Tibial artery (tissue), 4 donors: ENCODE measurements around the gene FAF2.
"Not testable (repeated sequence)": the region's sequence is repeated elsewhere in the genome, so short reads cannot be mapped to it uniquely, and the experiment has no call there.

Experiments
- DNase-seq, 2 donors: peaks; one replicate each; pipeline ENCODE4 v3.0.0-alpha.2; 2019
- H3K27ac ChIP-seq, 2 donors: fragments of 200-600 bp; sonication (generic) in 1 of 2; 1 replicate in 1 of 2; 2 replicates in 1 of 2; pipeline ENCODE4 v1.5.1; 2018 to 2019; ENCODE audit warnings: mild to moderate bottlenecking in 1 of 2
- H3K27me3 ChIP-seq, 2 donors: fragments of 200-600 bp; sonication (generic) in 1 of 2; one replicate each; pipeline versions ENCODE4 v1.5.1 to v1.6.0; 2016 to 2019
- H3K36me3 ChIP-seq, 3 donors: fragments of 200-600 bp; sonication (generic) in 2 of 3; one replicate each; pipeline ENCODE4 v1.5.1; 2016 to 2019; ENCODE audit warnings: mild to moderate bottlenecking in 2 of 3
- H3K4me1 ChIP-seq, 4 donors: fragments of 200-600 bp; sonication (generic) in 2 of 4; 1 replicate in 3 of 4; 2 replicates in 1 of 4; pipeline ENCODE4 v1.5.1; 2016 to 2019
- H3K4me3 ChIP-seq, 2 donors: fragments of 200-600 bp; sonication (generic) in 1 of 2; 1 replicate in 1 of 2; 2 replicates in 1 of 2; pipeline ENCODE4 v1.5.1; 2018 to 2019; ENCODE audit warnings: mild to moderate bottlenecking in 2 of 2
- H3K9me3 ChIP-seq, 3 donors: fragments of 200-600 bp; sonication (generic) in 1 of 3; one replicate each; pipeline ENCODE4 v1.5.1; 2016 to 2019
- intact Hi-C: fragments of 100-400 bp; cut with DNase I; formaldehyde crosslinking; loops from one replicate; pipeline ENCODE4 v1.15.0; 2023; ENCODE audit warnings: low total_unique reads
- TF ChIP-seq, protein P1 (sequence below), 2 experiments: fragments of 200-600 bp in 1 of 2; fragments of 450-650 bp in 1 of 2; IDR thresholded peaks; one replicate each; pipeline ENCODE4 v1.5.1; 2017 to 2019; ENCODE audit warnings: antibody characterized with exemption in 2 of 2, mild to moderate bottlenecking in 1 of 2, moderate library complexity in 1 of 2

Gene FAF2

DNA sequence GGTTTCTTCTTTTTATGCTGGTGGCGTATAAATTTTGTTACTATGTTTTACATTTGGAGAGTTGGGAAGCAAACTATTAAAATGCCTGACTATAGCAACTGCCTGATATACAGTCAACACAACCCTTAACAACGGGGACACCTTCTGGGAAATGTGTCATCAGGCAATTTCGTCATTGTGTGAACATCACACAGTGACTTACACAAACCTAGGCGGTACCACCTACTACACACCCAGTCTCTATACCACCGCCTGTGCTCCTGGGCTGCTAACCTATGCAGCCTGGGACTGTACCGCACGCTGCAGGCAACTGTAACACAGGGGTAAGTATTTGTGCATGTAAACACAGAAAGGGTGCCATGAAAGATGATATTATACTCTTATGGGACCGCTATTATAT lies 99.6 kb downstream of the FAF2 start:
- Histone ChIP-seq H3K4me3 (no peak overlapping the region), H3K27ac (no peak overlapping the region), H3K36me3 (no peaks in the 10 kb centered on the region), H3K27me3 (peaks cover 0 to 40% of the 10 kb centered on the region in 2 donors), H3K4me1 (peaks cover 0 to 9% (median 8%) of the 10 kb centered on the region in 4 donors), H3K9me3 (no peaks in the 10 kb centered on the region)
- no peak for DNase-seq
- intact Hi-C loops = no loop called here
- TF ChIP-seq, protein P1, sequence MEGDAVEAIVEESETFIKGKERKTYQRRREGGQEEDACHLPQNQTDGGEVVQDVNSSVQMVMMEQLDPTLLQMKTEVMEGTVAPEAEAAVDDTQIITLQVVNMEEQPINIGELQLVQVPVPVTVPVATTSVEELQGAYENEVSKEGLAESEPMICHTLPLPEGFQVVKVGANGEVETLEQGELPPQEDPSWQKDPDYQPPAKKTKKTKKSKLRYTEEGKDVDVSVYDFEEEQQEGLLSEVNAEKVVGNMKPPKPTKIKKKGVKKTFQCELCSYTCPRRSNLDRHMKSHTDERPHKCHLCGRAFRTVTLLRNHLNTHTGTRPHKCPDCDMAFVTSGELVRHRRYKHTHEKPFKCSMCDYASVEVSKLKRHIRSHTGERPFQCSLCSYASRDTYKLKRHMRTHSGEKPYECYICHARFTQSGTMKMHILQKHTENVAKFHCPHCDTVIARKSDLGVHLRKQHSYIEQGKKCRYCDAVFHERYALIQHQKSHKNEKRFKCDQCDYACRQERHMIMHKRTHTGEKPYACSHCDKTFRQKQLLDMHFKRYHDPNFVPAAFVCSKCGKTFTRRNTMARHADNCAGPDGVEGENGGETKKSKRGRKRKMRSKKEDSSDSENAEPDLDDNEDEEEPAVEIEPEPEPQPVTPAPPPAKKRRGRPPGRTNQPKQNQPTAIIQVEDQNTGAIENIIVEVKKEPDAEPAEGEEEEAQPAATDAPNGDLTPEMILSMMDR (IDR thresholded peaks at IDR 0.05) = no peak

DNA sequence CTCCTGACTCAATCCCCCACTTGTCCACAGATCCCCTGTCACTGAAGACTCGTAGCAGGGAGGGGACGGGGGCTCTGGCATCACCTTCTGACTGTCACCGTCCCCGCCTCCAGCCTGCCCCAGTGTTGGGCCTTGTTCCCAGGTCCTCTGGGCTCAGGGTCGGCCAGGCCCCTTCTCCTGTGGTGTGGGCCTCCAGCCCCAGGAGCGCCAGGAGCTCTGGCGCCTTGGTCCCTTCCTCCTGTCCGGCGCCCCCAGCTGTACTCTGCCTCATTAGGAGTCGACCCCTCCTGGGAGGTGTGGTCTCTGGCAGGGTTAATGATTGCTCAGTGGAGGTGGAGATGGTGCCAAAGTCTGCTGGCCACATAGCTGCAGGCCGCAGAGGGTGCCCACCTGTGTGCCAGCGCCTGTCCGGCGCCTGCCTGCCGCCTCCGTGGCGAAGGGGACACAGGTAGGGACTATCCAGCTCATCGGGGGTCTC lies 100.8 kb downstream of the FAF2 start, which contains the start of gene CDHR2:
CDHR2 (plus strand) TSS at position 376 of the 478 bp plus-strand sequence. CDS start 16,011 bp downstream, outside the sequence.
- TF ChIP-seq, protein P1 (IDR thresholded peaks at IDR 0.05) = no peak
- Histone ChIP-seq H3K4me1 (peaks cover 0 to 2% (median 2%) of the 10 kb centered on the region in 4 donors), H3K36me3 (no peaks in the 10 kb centered on the region), H3K9me3 (no peaks in the 10 kb centered on the region), H3K27ac (no peak within 1 kb of the TSS), H3K27me3 (peaks cover 0 to 53% of the 10 kb centered on the region in 2 donors), H3K4me3 (no peak within 1 kb of the TSS)
- intact Hi-C loops = no loop called here
- no peak for DNase-seq

DNA sequence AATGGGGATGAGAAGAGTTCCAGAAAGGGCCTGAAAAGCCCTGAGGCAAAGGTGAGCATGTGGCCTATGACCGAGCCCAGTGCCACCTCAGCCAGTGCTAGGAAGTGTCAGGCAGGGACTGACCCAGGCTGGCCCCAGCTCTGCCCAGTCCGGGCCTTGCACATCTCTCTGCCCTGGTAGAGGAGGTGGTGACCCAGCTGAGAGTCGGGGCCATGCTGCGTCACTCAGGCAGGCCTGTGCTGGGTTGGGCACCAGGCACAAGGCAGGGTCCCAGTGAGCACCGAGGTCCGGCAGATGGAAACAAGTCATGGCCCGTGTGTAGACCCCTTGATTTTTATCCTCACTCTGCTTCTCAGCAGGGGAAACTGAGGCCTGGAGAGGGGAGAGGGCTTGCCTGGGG lies 101.7 kb downstream of the FAF2 start:
- Histone ChIP-seq H3K4me3 (no peak overlapping the region), H3K36me3 (no peaks in the 10 kb centered on the region), H3K27ac (no peak overlapping the region), H3K4me1 (no peaks in the 10 kb centered on the region), H3K9me3 (no peaks in the 10 kb centered on the region), H3K27me3 (peaks cover 0 to 55% of the 10 kb centered on the region in 2 donors)
- intact Hi-C loops = no loop called here
- no peak for DNase-seq
- TF ChIP-seq, protein P1 (IDR thresholded peaks at IDR 0.05) = no peak

DNA sequence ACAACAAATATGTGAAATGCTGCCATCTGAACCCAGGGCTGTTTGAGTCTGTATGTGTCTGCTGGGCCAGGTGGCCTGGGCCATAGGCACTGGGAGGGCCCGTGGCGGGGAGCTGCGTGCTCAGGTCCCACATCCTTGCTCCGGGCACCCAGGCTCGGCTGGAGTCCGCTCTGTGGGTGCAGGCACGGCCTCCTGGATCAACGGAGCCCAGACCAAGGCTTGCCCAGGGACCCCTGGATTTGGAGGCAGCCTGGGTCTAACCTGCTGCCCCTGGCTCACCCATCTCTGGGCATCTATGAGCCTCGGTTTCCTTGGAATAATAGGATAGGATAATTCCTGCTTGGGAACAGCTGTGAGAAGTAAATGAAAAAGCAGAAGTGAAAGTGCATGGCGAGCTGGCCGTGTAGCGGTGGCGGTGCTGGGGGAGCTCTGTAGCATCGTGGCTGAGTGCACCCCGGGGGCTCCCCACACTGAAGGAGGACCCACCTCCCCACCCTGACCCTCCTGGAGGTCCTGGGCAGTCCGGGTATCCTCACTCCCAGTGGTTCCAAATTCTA lies 102.2 kb downstream of the FAF2 start:
- no peaks in the 10 kb centered on the region for H3K4me1 ChIP-seq
- H3K4me3 ChIP-seq = no peak overlapping the region
- intact Hi-C loops = no loop called here
- no peaks in the 10 kb centered on the region for H3K36me3 ChIP-seq
- H3K9me3 ChIP-seq = no peaks in the 10 kb centered on the region
- no peak overlapping the region for H3K27ac ChIP-seq
- TF ChIP-seq, protein P1 (IDR thresholded peaks at IDR 0.05) = no peak
- H3K27me3 ChIP-seq = peaks cover 0 to 55% of the 10 kb centered on the region in 2 donors
- DNase-seq = no peak

DNA sequence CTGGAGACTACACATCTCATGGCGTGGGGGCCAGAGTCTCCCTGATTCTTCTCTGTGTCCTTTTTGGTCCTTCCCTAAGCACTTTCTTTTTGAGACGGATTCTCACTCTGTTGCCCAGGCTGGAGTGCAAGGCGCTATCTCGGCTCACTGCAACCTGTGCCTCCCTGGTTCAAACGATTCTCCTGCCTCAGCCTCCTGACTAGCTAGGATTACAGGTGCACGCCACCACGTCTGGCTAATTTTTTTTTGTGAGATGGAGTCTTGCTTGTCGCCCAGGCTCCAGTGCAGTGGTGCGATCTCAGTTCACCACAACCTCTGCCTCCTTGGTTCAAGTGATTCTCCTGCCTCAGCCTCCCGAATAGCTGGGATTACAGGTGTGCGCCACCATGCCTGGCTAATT lies 102.8 kb downstream of the FAF2 start:
- DNase-seq, H3K9me3 ChIP-seq, H3K4me3 ChIP-seq, intact Hi-C loops, H3K27ac ChIP-seq, H3K4me1 ChIP-seq, H3K36me3 ChIP-seq: not testable (repeated sequence)
- peaks cover 0 to 55% of the 10 kb centered on the region in 2 donors for H3K27me3 ChIP-seq

DNA sequence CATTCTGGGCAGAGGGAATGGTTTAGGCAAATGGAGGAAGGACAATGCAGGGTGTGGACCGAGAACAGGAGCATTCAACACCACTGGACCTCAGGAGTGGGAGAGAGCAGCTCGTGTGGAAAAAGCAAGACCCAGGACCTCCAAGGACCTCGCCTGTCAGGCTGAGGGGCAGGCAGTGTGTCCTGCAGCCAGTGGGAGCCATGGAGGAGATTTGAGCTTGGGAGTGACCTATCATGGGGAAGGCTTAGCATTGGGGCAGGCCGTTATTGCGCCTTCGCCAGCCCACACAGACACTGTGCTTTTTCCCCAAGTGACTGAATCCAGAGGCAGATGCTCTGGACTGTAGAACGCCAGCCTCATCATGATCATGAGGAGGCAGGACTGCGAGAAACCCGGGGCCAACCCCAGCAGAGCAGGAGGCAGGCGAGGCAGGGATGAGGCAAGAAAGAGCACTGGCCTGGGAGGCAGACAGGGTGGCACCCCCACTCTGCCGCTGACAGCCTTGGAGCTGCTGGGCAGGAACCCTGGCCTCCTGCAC lies 104.2 kb downstream of the FAF2 start:
- intact Hi-C loops = no loop called here
- peaks cover 0 to 54% of the 10 kb centered on the region in 2 donors for H3K27me3 ChIP-seq
- H3K27ac ChIP-seq = no peak overlapping the region
- H3K9me3 ChIP-seq = no peaks in the 10 kb centered on the region
- no peaks in the 10 kb centered on the region for H3K4me1 ChIP-seq
- TF ChIP-seq, protein P1 (IDR thresholded peaks at IDR 0.05) = no peak
- H3K36me3 ChIP-seq = no peaks in the 10 kb centered on the region
- no peak for DNase-seq
- H3K4me3 ChIP-seq = no peak overlapping the region
